ENCODE results near the gene GABBR2. TPM values are rescaled to one million over a fixed set of nuclear protein-coding genes. Genes with fewer than 3 reads are reported as not detected.

Gene GABBR2
- total RNA-seq, 2 experiments from 2014 or later: not detected

DNA sequence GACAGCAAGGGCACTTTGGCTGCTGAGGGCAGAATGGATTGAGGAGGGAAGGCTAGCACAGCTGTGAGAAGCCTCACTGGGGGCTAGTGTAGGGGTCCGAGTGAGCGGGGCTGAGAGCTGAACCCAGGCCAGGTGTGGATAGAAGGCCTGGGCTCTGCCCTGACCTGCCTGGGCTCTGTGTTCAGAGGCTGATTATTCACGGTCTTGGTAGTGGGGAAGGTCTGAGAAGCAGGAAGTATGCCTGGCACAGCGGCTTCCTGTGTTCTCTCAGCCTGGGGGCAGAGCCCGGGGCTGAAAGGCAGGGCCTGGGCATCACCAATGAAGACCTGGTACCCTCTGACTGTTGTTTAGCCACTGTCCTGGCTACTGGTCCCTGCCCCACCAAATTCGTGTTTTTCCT, 316.9 kb downstream of the GABBR2 start:
- no peak overlapping the region for H3K4me3 ChIP-seq (ENCODE audit: low read length)
- DNase-seq (peak in 5 of 14 experiments; percentile 2 to 16 (median 10)), ATAC-seq (ENCODE audit: poor library complexity) (no peak)
- Mint-ChIP-seq H3K27ac (peak overlapping the region; percentile 66), H3K4me1 (ENCODE audit: low read depth) (peaks cover 13% of the 10 kb centered on the region), H3K9me3 (peaks cover 3% of the 10 kb centered on the region), H3K4me3 (no peak overlapping the region), H3K27me3 (peaks cover 12% of the 10 kb centered on the region), H3K36me3 (ENCODE audit: low read depth) (no peaks in the 10 kb centered on the region)
- no peak overlapping the region for H3K27ac ChIP-seq (ENCODE audit: low read depth in 1 of 2, low read length in 2 of 2)
- peaks cover 10% of the 10 kb centered on the region for H3K4me1 ChIP-seq (ENCODE audit: insufficient read depth, low read length)
- intact Hi-C loops (cut with DNase I, micrococcal nuclease): no loop called here
- TF ChIP-seq, protein P1, sequence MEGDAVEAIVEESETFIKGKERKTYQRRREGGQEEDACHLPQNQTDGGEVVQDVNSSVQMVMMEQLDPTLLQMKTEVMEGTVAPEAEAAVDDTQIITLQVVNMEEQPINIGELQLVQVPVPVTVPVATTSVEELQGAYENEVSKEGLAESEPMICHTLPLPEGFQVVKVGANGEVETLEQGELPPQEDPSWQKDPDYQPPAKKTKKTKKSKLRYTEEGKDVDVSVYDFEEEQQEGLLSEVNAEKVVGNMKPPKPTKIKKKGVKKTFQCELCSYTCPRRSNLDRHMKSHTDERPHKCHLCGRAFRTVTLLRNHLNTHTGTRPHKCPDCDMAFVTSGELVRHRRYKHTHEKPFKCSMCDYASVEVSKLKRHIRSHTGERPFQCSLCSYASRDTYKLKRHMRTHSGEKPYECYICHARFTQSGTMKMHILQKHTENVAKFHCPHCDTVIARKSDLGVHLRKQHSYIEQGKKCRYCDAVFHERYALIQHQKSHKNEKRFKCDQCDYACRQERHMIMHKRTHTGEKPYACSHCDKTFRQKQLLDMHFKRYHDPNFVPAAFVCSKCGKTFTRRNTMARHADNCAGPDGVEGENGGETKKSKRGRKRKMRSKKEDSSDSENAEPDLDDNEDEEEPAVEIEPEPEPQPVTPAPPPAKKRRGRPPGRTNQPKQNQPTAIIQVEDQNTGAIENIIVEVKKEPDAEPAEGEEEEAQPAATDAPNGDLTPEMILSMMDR (IDR thresholded peaks at IDR 0.05): no peak
- ChIA-PET CTCF (no interaction called here), POLR2A (no interaction called here)
- H3K9me3 ChIP-seq (ENCODE audit: control insufficient read depth in 1 of 2, insufficient read depth in 1 of 2, low read length in 2 of 2): no peaks in the 10 kb centered on the region
- no peaks in the 10 kb centered on the region for H3K36me3 ChIP-seq (ENCODE audit: insufficient read depth, low read length)
- peaks cover 0 to 3% of the 10 kb centered on the region in 2 experiments for H3K27me3 ChIP-seq (ENCODE audit: control insufficient read depth in 1 of 2, insufficient read depth in 2 of 2, low read length in 2 of 2)

DNA sequence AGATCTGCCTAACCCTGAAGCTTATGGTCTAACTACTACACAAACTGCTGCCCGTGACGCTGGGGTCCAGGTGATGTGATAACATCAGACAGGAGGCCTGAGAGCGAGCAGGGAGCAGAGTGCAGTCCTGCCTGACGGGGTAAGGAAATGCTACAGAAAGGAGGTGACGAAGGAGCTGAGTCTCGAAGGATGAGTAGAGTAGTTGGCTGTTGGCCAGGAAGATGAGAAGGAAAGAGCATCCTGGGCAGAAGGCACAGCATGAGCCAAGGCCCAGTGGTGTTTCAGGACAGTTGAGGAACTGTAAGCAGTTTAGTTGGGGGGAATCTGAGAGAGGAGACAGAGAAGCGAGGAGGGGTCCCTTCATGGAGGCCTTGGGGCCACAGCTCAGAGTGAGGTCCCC, 317.3 kb downstream of the GABBR2 start:
- Histone ChIP-seq H3K9me3 (ENCODE audit: control insufficient read depth in 1 of 2, insufficient read depth in 1 of 2, low read length in 2 of 2) (peaks cover 0 to under 1% of the 10 kb centered on the region in 2 experiments), H3K27ac (ENCODE audit: low read depth in 1 of 2, low read length in 2 of 2) (no peak overlapping the region), H3K36me3 (ENCODE audit: insufficient read depth, low read length) (no peaks in the 10 kb centered on the region), H3K4me3 (ENCODE audit: low read length) (no peak overlapping the region), H3K27me3 (ENCODE audit: control insufficient read depth in 1 of 2, insufficient read depth in 2 of 2, low read length in 2 of 2) (peaks cover 0 to 3% of the 10 kb centered on the region in 2 experiments), H3K4me1 (ENCODE audit: insufficient read depth, low read length) (peaks cover 10% of the 10 kb centered on the region)
- intact Hi-C loops (cut with DNase I, micrococcal nuclease): no loop called here
- POLR2A ChIA-PET: no interaction called here
- ATAC-seq (ENCODE audit: poor library complexity) (no peak), DNase-seq (no peak)
- H3K4me3 Mint-ChIP-seq: no peak overlapping the region
- H3K36me3 Mint-ChIP-seq (ENCODE audit: low read depth): no peaks in the 10 kb centered on the region
- H3K27me3 Mint-ChIP-seq: peaks cover 8% of the 10 kb centered on the region
- TF ChIP-seq, protein P1 (IDR thresholded peaks at IDR 0.05): no peak
- peaks cover 13% of the 10 kb centered on the region for H3K4me1 Mint-ChIP-seq (ENCODE audit: low read depth)
- H3K27ac Mint-ChIP-seq: peak overlapping the region; percentile 66
- peaks cover 3% of the 10 kb centered on the region for H3K9me3 Mint-ChIP-seq
- CTCF ChIA-PET: no interaction called here

DNA sequence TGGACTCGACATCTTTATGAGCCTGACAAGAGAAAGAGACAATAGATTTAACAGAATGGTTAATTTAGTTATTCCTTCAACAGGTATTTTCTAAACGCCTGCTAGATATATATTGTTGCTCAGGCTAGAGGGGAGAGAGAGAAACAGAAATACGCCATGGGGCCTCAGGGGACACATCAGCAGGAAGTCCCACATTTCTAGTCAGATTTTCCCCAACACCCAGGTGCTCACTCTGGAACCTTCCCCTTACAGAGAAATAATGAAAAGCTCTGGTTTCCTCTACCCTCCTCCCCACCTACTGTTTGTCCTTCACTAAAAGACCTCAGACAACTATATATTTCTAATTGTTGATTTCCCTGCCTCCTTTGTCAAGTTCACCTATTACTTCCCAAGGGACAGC, 323.0 kb downstream of the GABBR2 start:
- H3K4me1 Mint-ChIP-seq (ENCODE audit: low read depth): no peaks in the 10 kb centered on the region
- TF ChIP-seq, protein P1 (IDR thresholded peaks at IDR 0.05): no peak
- no peaks in the 10 kb centered on the region for H3K36me3 ChIP-seq (ENCODE audit: insufficient read depth, low read length)
- ATAC-seq (ENCODE audit: poor library complexity): no peak
- no peaks in the 10 kb centered on the region for H3K27me3 Mint-ChIP-seq
- peaks cover 0 to 3% of the 10 kb centered on the region in 2 experiments for H3K27me3 ChIP-seq (ENCODE audit: control insufficient read depth in 1 of 2, insufficient read depth in 2 of 2, low read length in 2 of 2)
- no peaks in the 10 kb centered on the region for H3K4me1 ChIP-seq (ENCODE audit: insufficient read depth, low read length)
- intact Hi-C loops (cut with DNase I, micrococcal nuclease): no loop called here
- DNase-seq: no peak
- no peak overlapping the region for H3K4me3 Mint-ChIP-seq
- H3K27ac ChIP-seq (ENCODE audit: low read depth in 1 of 2, low read length in 2 of 2): no peak overlapping the region
- H3K4me3 ChIP-seq (ENCODE audit: low read length): no peak overlapping the region
- CTCF ChIA-PET: no interaction called here
- POLR2A ChIA-PET: no interaction called here
- peaks cover 0 to 3% of the 10 kb centered on the region in 2 experiments for H3K9me3 ChIP-seq (ENCODE audit: control insufficient read depth in 1 of 2, insufficient read depth in 1 of 2, low read length in 2 of 2)
- no peaks in the 10 kb centered on the region for H3K36me3 Mint-ChIP-seq (ENCODE audit: low read depth)
- no peaks in the 10 kb centered on the region for H3K9me3 Mint-ChIP-seq
- H3K27ac Mint-ChIP-seq: no peak overlapping the region

Measured in CD4-positive, alpha-beta T cell (primary cell).